ENCODE measurements around the gene MEF2B. TPM values are rescaled to one million over a fixed set of nuclear protein-coding genes. Genes with fewer than 3 reads are reported as not detected.
A peak's percentile ranks its signal among the peaks of the same experiment; 100 is the strongest.
"Not testable (repeated sequence)": the region's sequence is repeated elsewhere in the genome, so short reads cannot be mapped to it uniquely, and the experiment has no call there.

Gene MEF2B
- total RNA-seq, 2 experiments from 2014 or later: 3.9 to 4.3 TPM

- peaks cover 8% of the 10 kb centered on the region for H3K36me3 Mint-ChIP-seq
- no peaks in the 10 kb centered on the region for H3K27me3 Mint-ChIP-seq
- H3K4me3 Mint-ChIP-seq: no peak overlapping the region
- no peak for DNase-seq
- ChIA-PET POLR2A (no interaction called here), CTCF (interaction anchor here (0.7 to 1.5 kb wide), 2 partner anchors 20 to 22 kb away, joined by 3 to 6 read pairs; no protein-coding TSS in a partner anchor)
- no peaks in the 10 kb centered on the region for H3K4me1 Mint-ChIP-seq (ENCODE audit: low read depth)
- H3K9me3 Mint-ChIP-seq: no peaks in the 10 kb centered on the region
- intact Hi-C loops (cut with micrococcal nuclease): no loop called here
- no peak overlapping the region for H3K27ac Mint-ChIP-seq
These were observed 17.2 kb downstream of the MEF2B start for GRCh38 chr19:19152668-19153384.

- H3K27ac Mint-ChIP-seq: no peak overlapping the region
- intact Hi-C loops (cut with micrococcal nuclease): no loop called here
- POLR2A ChIA-PET: no interaction called here
- no peaks in the 10 kb centered on the region for H3K4me1 Mint-ChIP-seq (ENCODE audit: low read depth)
- no peak for DNase-seq
- no peak overlapping the region for H3K4me3 Mint-ChIP-seq
- CTCF ChIA-PET: no interaction called here
- H3K27me3 Mint-ChIP-seq: no peaks in the 10 kb centered on the region
- H3K9me3 Mint-ChIP-seq: no peaks in the 10 kb centered on the region
- peaks cover 11% of the 10 kb centered on the region for H3K36me3 Mint-ChIP-seq
These were observed 18.6 kb downstream of the MEF2B start for GRCh38 chr19:19151418-19151817.

GRCh38 chr19:19149435-19149834 is 20.6 kb downstream of the MEF2B start:
- Mint-ChIP-seq H3K27ac (no peak overlapping the region), H3K36me3 (peaks cover 4% of the 10 kb centered on the region), H3K4me3 (no peak overlapping the region), H3K9me3 (no peaks in the 10 kb centered on the region), H3K4me1 (ENCODE audit: low read depth) (no peaks in the 10 kb centered on the region), H3K27me3 (no peaks in the 10 kb centered on the region)
- intact Hi-C loops (cut with micrococcal nuclease): no loop called here
- DNase-seq: no peak
- CTCF ChIA-PET: interaction anchor here (0.6 to 1.1 kb wide), 2 partner anchors 25 to 650 kb away, joined by 3 read pairs; no protein-coding TSS in a partner anchor
- POLR2A ChIA-PET: no interaction called here

- intact Hi-C loops (cut with micrococcal nuclease); H3K27ac Mint-ChIP-seq: not testable (repeated sequence)
These were observed 21.6 kb downstream of the MEF2B start for GRCh38 chr19:19148504-19148903.

GRCh38 chr19:19147344-19147743 is 22.7 kb downstream of the MEF2B start:
- no peaks in the 10 kb centered on the region for H3K9me3 Mint-ChIP-seq
- POLR2A ChIA-PET: no interaction called here
- peaks cover 4% of the 10 kb centered on the region for H3K36me3 Mint-ChIP-seq
- H3K4me3 Mint-ChIP-seq: no peak overlapping the region
- no peak for DNase-seq
- intact Hi-C loops (cut with micrococcal nuclease): no loop called here
- CTCF ChIA-PET: interaction anchor here (0.6 to 4.1 kb wide), 5 partner anchors 9 to 344 kb away, joined by 4 to 33 read pairs (median 4); no protein-coding TSS in a partner anchor
- no peaks in the 10 kb centered on the region for H3K4me1 Mint-ChIP-seq (ENCODE audit: low read depth)
- no peak overlapping the region for H3K27ac Mint-ChIP-seq
- no peaks in the 10 kb centered on the region for H3K27me3 Mint-ChIP-seq

More at GRCh38 chr19:19148504-19148903, 21.6 kb downstream of the MEF2B start:
- POLR2A ChIA-PET; H3K4me1 Mint-ChIP-seq (ENCODE audit: low read depth); H3K36me3 Mint-ChIP-seq; H3K4me3 Mint-ChIP-seq; H3K27me3 Mint-ChIP-seq; H3K9me3 Mint-ChIP-seq; DNase-seq: not testable (repeated sequence)
- CTCF ChIA-PET: interaction anchor here (1.5 to 4.1 kb wide), 3 partner anchors 8 to 342 kb away, joined by 4 to 33 read pairs (median 17); no protein-coding TSS in a partner anchor

GRCh38 chr19:19146865-19147264 is 23.2 kb downstream of the MEF2B start:
- no peaks in the 10 kb centered on the region for H3K27me3 Mint-ChIP-seq
- ChIA-PET POLR2A (no interaction called here), CTCF (interaction anchor here (0.6 to 4.1 kb wide), 7 partner anchors 9 to 168 kb away, joined by 3 to 33 read pairs (median 5); partner anchors contain the start of gene MEF2B)
- H3K9me3 Mint-ChIP-seq: no peaks in the 10 kb centered on the region
- no peaks in the 10 kb centered on the region for H3K4me1 Mint-ChIP-seq (ENCODE audit: low read depth)
- intact Hi-C loops (cut with micrococcal nuclease): loop anchor here (1.0 kb wide), 3 partner anchors 28 to 214 kb away; no protein-coding TSS in a partner anchor
- no peak overlapping the region for H3K27ac Mint-ChIP-seq
- no peak overlapping the region for H3K4me3 Mint-ChIP-seq
- H3K36me3 Mint-ChIP-seq: peaks cover 4% of the 10 kb centered on the region
- no peak for DNase-seq

- Mint-ChIP-seq H3K4me1 (ENCODE audit: low read depth) (no peaks in the 10 kb centered on the region), H3K36me3 (peaks cover 4% of the 10 kb centered on the region), H3K27ac (no peak overlapping the region), H3K27me3 (no peaks in the 10 kb centered on the region), H3K9me3 (no peaks in the 10 kb centered on the region), H3K4me3 (no peak overlapping the region)
- peak; percentile 91 for DNase-seq
- CTCF ChIA-PET: interaction anchor here (0.5 to 4.1 kb wide), 18 partner anchors 10 to 216 kb away, joined by 3 to 33 read pairs (median 4); partner anchors contain the start of gene MEF2B
- intact Hi-C loops (cut with micrococcal nuclease): loop anchor here (1.0 kb wide), 3 partner anchors 29 to 215 kb away; no protein-coding TSS in a partner anchor
- POLR2A ChIA-PET: no interaction called here
These were observed 24.1 kb downstream of the MEF2B start for GRCh38 chr19:19145684-19146608.

- no peak overlapping the region for H3K27ac Mint-ChIP-seq
- intact Hi-C loops (cut with micrococcal nuclease): no loop called here
These were observed 24.8 kb downstream of the MEF2B start for GRCh38 chr19:19145281-19145680.

GRCh38 chr19:19142347-19142746 is 27.7 kb downstream of the MEF2B start:
- Mint-ChIP-seq H3K4me3 (no peak overlapping the region), H3K9me3 (peaks cover 2% of the 10 kb centered on the region), H3K27ac (no peak overlapping the region), H3K4me1 (ENCODE audit: low read depth) (peaks cover 19% of the 10 kb centered on the region), H3K36me3 (peaks cover under 1% of the 10 kb centered on the region), H3K27me3 (no peaks in the 10 kb centered on the region)
- intact Hi-C loops (cut with micrococcal nuclease): no loop called here
- CTCF ChIA-PET: no interaction called here
- DNase-seq: no peak
- POLR2A ChIA-PET: no interaction called here

More at GRCh38 chr19:19145281-19145680, 24.8 kb downstream of the MEF2B start:
- Mint-ChIP-seq H3K9me3 (no peaks in the 10 kb centered on the region), H3K36me3 (peaks cover 4% of the 10 kb centered on the region), H3K4me3 (no peak overlapping the region), H3K27me3 (no peaks in the 10 kb centered on the region), H3K4me1 (ENCODE audit: low read depth) (no peaks in the 10 kb centered on the region)
- POLR2A ChIA-PET: no interaction called here
- DNase-seq: no peak
- CTCF ChIA-PET: interaction anchor here (0.5 to 4.1 kb wide), 19 partner anchors 9 to 217 kb away, joined by 3 to 33 read pairs (median 4); partner anchors contain the start of gene MEF2B

- CTCF ChIA-PET: interaction anchor here (0.9 to 2.7 kb wide), 4 partner anchors 77 to 88 kb away, joined by 3 to 17 read pairs (median 4); partner anchors contain the start of gene SLC25A42
- no peak overlapping the region for H3K27ac Mint-ChIP-seq
These were observed 29.6 kb downstream of the MEF2B start for GRCh38 chr19:19140476-19140875.

GRCh38 chr19:19139876-19140229 is 30.2 kb downstream of the MEF2B start:
- no peak overlapping the region for H3K4me3 Mint-ChIP-seq
- POLR2A ChIA-PET: no interaction called here
- DNase-seq: no peak
- intact Hi-C loops (cut with micrococcal nuclease): loop anchor here (1.0 to 2.0 kb wide), 3 partner anchors 77 to 221 kb away; partner anchors contain the start of genes COPE, DDX49, MAU2 and SLC25A42
- peaks cover 28% of the 10 kb centered on the region for H3K4me1 Mint-ChIP-seq (ENCODE audit: low read depth)
- no peak overlapping the region for H3K27ac Mint-ChIP-seq
- peaks cover 2% of the 10 kb centered on the region for H3K9me3 Mint-ChIP-seq
- no peaks in the 10 kb centered on the region for H3K27me3 Mint-ChIP-seq
- CTCF ChIA-PET: interaction anchor here (0.9 to 2.7 kb wide), 2 partner anchors 84 to 86 kb away, joined by 3 to 17 read pairs; no protein-coding TSS in a partner anchor
- no peaks in the 10 kb centered on the region for H3K36me3 Mint-ChIP-seq

More at GRCh38 chr19:19140476-19140875, 29.6 kb downstream of the MEF2B start:
- no peaks in the 10 kb centered on the region for H3K27me3 Mint-ChIP-seq
- DNase-seq: no peak
- peaks cover 24% of the 10 kb centered on the region for H3K4me1 Mint-ChIP-seq (ENCODE audit: low read depth)
- intact Hi-C loops (cut with micrococcal nuclease): no loop called here
- peaks cover 2% of the 10 kb centered on the region for H3K9me3 Mint-ChIP-seq
- no peak overlapping the region for H3K4me3 Mint-ChIP-seq
- H3K36me3 Mint-ChIP-seq: no peaks in the 10 kb centered on the region
- POLR2A ChIA-PET: no interaction called here
